SK-N-SH treated with all-trans-retinoic acid at 6 μM for 48 hours (cell line): ENCODE results near the gene BOC.

Experiments
- ATAC-seq: fragments of 200-7000 bp; cut with Tn5 transposase; 3 replicates; pipeline ENCODE4 v1.9.1; 2020; ENCODE audit warnings: mild to moderate bottlenecking, moderate library complexity
- ARNTL ChIP-seq: fragments of 450-650 bp; formaldehyde crosslinking; IDR thresholded peaks from 2 replicates; pipeline ENCODE4 v1.5.0; 2020; ENCODE audit warnings: low read depth, mild to moderate bottlenecking, moderate library complexity, borderline replicate concordance
- BACH2 ChIP-seq: fragments of 250-450 bp; sonication (Bioruptor Pico); IDR thresholded peaks from 2 replicates; pipeline ENCODE4 v1.9.0; 2021; ENCODE audit warnings: mild to moderate bottlenecking, borderline replicate concordance
- CSDC2 ChIP-seq: fragments of 250-450 bp; sonication (Bioruptor Pico); IDR thresholded peaks from 2 replicates; pipeline ENCODE4 v1.5.0; 2020; ENCODE audit warnings: mild to moderate bottlenecking, moderate library complexity
- ESRRG ChIP-seq: fragments of 250-450 bp; sonication (Bioruptor Pico); IDR thresholded peaks from 2 replicates; pipeline ENCODE4 v1.6.1; 2021; ENCODE audit warnings: mild to moderate bottlenecking
- GLIS3 ChIP-seq: fragments of 250-450 bp; sonication (Bioruptor Pico); IDR thresholded peaks from 2 replicates; pipeline ENCODE4 v1.5.0; 2020; ENCODE audit warnings: mild to moderate bottlenecking, moderate library complexity
- ISL1 ChIP-seq: fragments of 250-450 bp; sonication (Bioruptor Pico); IDR thresholded peaks from 2 replicates; pipeline ENCODE4 v2.1.2; 2022; ENCODE audit warnings: mild to moderate bottlenecking, moderate library complexity
- OSR1 ChIP-seq: fragments of 250-450 bp; sonication (Bioruptor Pico); IDR thresholded peaks from 2 replicates; pipeline ENCODE4 v1.8.0; 2022; ENCODE audit warnings: moderate library complexity, mild to moderate bottlenecking, inconsistent platforms
- PPARA ChIP-seq: fragments of 250-450 bp; sonication (Bioruptor Pico); IDR thresholded peaks from 2 replicates; pipeline ENCODE4 v1.5.0; 2020; ENCODE audit warnings: mild to moderate bottlenecking, borderline replicate concordance
- RARB ChIP-seq: fragments of 250-450 bp; sonication (Bioruptor Pico); IDR thresholded peaks from 2 replicates; pipeline ENCODE4 v1.8.0; 2021; ENCODE audit warnings: mild to moderate bottlenecking, moderate library complexity
- SNAI2 ChIP-seq: fragments of 250-450 bp; sonication (Bioruptor Pico); IDR thresholded peaks from 2 replicates; pipeline ENCODE4 v1.5.0; 2020; ENCODE audit warnings: mild to moderate bottlenecking, moderate library complexity
- TCF4 ChIP-seq: fragments of 250-450 bp; sonication (Bioruptor Pico); IDR thresholded peaks from 2 replicates; pipeline ENCODE4 v1.8.0; 2021; ENCODE audit warnings: mild to moderate bottlenecking, moderate library complexity, borderline replicate concordance
- TOX ChIP-seq: fragments of 250-450 bp; sonication (Bioruptor Pico); IDR thresholded peaks from 2 replicates; pipeline ENCODE4 v1.8.0; 2021; ENCODE audit warnings: mild to moderate bottlenecking, moderate library complexity, borderline replicate concordance
- ZC3H10 ChIP-seq: fragments of 250-450 bp; sonication (Bioruptor Pico); IDR thresholded peaks from 2 replicates; pipeline ENCODE4 v1.5.1; 2021; ENCODE audit warnings: mild to moderate bottlenecking, moderate library complexity
- ZFP3 ChIP-seq: fragments of 250-450 bp; sonication (Bioruptor Pico); IDR thresholded peaks from 2 replicates; pipeline ENCODE4 v1.5.0; 2020; ENCODE audit warnings: mild to moderate bottlenecking, moderate library complexity
- ZFP30 ChIP-seq: fragments of 450-650 bp; formaldehyde crosslinking; IDR thresholded peaks from 2 replicates; pipeline ENCODE4 v1.5.0; 2022; ENCODE audit warnings: mild to moderate bottlenecking, moderate library complexity
- ZNF565 ChIP-seq: fragments of 450-650 bp; formaldehyde crosslinking; conservative IDR thresholded peaks from 2 replicates; pipeline ENCODE4 v1.5.0; 2020; ENCODE audit warnings: low read depth, mild to moderate bottlenecking, moderate library complexity
- ZNF70 ChIP-seq: fragments of 450-650 bp; formaldehyde crosslinking; IDR thresholded peaks from 2 replicates; pipeline ENCODE4 v1.5.0; 2020; ENCODE audit warnings: mild to moderate bottlenecking, moderate library complexity
- TF ChIP-seq, protein P1 (sequence below): fragments of 250-450 bp; sonication (Bioruptor Pico); IDR thresholded peaks from 2 replicates; pipeline ENCODE4 v1.5.1; 2020; ENCODE audit warnings: low read depth, mild to moderate bottlenecking, moderate library complexity
- TF ChIP-seq, protein P2 (sequence below): fragments of 250-450 bp; sonication (Bioruptor Pico); IDR thresholded peaks from 2 replicates; pipeline ENCODE4 v1.8.0; 2020; ENCODE audit warnings: mild to moderate bottlenecking, moderate library complexity, borderline replicate concordance
- TF ChIP-seq, protein P3 (sequence below): fragments of 250-450 bp; sonication (Bioruptor Pico); IDR thresholded peaks from 2 replicates; pipeline ENCODE4 v1.5.0; 2020; ENCODE audit warnings: mild to moderate bottlenecking, moderate library complexity

Gene BOC

GRCh38 chr3:113258361-113258760 lies 47.0 kb downstream of the BOC start (continued):
- no peak for TF ChIP-seq ZNF565 (CRISPR knock-in tag)
- no peak for TF ChIP-seq OSR1 (CRISPR knock-in tag)
- TF ChIP-seq ISL1: no peak
- TF ChIP-seq, protein P1, sequence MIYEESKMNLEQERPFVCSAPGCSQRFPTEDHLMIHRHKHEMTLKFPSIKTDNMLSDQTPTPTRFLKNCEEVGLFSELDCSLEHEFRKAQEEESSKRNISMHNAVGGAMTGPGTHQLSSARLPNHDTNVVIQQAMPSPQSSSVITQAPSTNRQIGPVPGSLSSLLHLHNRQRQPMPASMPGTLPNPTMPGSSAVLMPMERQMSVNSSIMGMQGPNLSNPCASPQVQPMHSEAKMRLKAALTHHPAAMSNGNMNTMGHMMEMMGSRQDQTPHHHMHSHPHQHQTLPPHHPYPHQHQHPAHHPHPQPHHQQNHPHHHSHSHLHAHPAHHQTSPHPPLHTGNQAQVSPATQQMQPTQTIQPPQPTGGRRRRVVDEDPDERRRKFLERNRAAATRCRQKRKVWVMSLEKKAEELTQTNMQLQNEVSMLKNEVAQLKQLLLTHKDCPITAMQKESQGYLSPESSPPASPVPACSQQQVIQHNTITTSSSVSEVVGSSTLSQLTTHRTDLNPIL (CRISPR knock-in tag): no peak
- no peak for TF ChIP-seq GLIS3
- TF ChIP-seq SNAI2 (CRISPR knock-in tag): no peak
- no peak for TF ChIP-seq ZNF70 (CRISPR knock-in tag)

- TF ChIP-seq ZNF70 (CRISPR knock-in tag): no peak
- no peak for TF ChIP-seq RARB (CRISPR knock-in tag)
- no peak for TF ChIP-seq ARNTL (CRISPR knock-in tag)
- TF ChIP-seq SNAI2 (CRISPR knock-in tag): no peak
- TF ChIP-seq, protein P2, sequence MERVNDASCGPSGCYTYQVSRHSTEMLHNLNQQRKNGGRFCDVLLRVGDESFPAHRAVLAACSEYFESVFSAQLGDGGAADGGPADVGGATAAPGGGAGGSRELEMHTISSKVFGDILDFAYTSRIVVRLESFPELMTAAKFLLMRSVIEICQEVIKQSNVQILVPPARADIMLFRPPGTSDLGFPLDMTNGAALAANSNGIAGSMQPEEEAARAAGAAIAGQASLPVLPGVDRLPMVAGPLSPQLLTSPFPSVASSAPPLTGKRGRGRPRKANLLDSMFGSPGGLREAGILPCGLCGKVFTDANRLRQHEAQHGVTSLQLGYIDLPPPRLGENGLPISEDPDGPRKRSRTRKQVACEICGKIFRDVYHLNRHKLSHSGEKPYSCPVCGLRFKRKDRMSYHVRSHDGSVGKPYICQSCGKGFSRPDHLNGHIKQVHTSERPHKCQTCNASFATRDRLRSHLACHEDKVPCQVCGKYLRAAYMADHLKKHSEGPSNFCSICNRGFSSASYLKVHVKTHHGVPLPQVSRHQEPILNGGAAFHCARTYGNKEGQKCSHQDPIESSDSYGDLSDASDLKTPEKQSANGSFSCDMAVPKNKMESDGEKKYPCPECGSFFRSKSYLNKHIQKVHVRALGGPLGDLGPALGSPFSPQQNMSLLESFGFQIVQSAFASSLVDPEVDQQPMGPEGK (CRISPR knock-in tag): no peak
- TF ChIP-seq ZFP3 (CRISPR knock-in tag): no peak
- TF ChIP-seq ISL1: no peak
- no peak for TF ChIP-seq TCF4 (CRISPR knock-in tag)
- no peak for TF ChIP-seq BACH2 (CRISPR knock-in tag)
- TF ChIP-seq CSDC2 (CRISPR knock-in tag): no peak
- no peak for ATAC-seq
Measured at GRCh38 chr3:113259196-113259595, 47.8 kb downstream of the BOC start.

- TF ChIP-seq RARB (CRISPR knock-in tag) (no peak), PPARA (no peak), ISL1 (no peak), ARNTL (CRISPR knock-in tag) (no peak), OSR1 (CRISPR knock-in tag) (no peak), ZNF565 (CRISPR knock-in tag) (no peak), ZFP3 (CRISPR knock-in tag) (no peak), ESRRG (CRISPR knock-in tag) (no peak), TCF4 (CRISPR knock-in tag) (no peak), BACH2 (CRISPR knock-in tag) (no peak), SNAI2 (CRISPR knock-in tag) (no peak), ZC3H10 (no peak), TOX (CRISPR knock-in tag) (no peak), ZNF70 (CRISPR knock-in tag) (no peak), ZFP30 (CRISPR knock-in tag) (no peak), GLIS3 (no peak), CSDC2 (CRISPR knock-in tag) (no peak)
- TF ChIP-seq, protein P3, sequence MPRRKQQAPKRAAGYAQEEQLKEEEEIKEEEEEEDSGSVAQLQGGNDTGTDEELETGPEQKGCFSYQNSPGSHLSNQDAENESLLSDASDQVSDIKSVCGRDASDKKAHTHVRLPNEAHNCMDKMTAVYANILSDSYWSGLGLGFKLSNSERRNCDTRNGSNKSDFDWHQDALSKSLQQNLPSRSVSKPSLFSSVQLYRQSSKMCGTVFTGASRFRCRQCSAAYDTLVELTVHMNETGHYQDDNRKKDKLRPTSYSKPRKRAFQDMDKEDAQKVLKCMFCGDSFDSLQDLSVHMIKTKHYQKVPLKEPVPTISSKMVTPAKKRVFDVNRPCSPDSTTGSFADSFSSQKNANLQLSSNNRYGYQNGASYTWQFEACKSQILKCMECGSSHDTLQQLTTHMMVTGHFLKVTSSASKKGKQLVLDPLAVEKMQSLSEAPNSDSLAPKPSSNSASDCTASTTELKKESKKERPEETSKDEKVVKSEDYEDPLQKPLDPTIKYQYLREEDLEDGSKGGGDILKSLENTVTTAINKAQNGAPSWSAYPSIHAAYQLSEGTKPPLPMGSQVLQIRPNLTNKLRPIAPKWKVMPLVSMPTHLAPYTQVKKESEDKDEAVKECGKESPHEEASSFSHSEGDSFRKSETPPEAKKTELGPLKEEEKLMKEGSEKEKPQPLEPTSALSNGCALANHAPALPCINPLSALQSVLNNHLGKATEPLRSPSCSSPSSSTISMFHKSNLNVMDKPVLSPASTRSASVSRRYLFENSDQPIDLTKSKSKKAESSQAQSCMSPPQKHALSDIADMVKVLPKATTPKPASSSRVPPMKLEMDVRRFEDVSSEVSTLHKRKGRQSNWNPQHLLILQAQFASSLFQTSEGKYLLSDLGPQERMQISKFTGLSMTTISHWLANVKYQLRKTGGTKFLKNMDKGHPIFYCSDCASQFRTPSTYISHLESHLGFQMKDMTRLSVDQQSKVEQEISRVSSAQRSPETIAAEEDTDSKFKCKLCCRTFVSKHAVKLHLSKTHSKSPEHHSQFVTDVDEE (CRISPR knock-in tag): no peak
- TF ChIP-seq, protein P1 (CRISPR knock-in tag): no peak
- TF ChIP-seq, protein P2 (CRISPR knock-in tag): no peak
- ATAC-seq: peak; percentile 38; the same call in 1 of the 3 replicates
Measured at GRCh38 chr3:113261063-113261625, 49.8 kb downstream of the BOC start.
